ENCODE measurements around the gene RNF113B. TPM values are rescaled to one million over a fixed set of nuclear protein-coding genes. Genes with fewer than 3 reads are reported as not detected.

The RNF113B gene
- polyA plus RNA-seq, 1 donor (not counting 4 experiments of a cell fraction or from before 2014, with no cell fraction given): not detected

- Histone ChIP-seq H3K4me1 (ENCODE audit: control insufficient read depth, extremely low read depth, insufficient read depth, low read length) (peaks cover 20% of the 10 kb centered on the region), H4K20me1 (ENCODE audit: control insufficient read depth, extremely low read depth, insufficient read depth, low read length) (no peaks in the 10 kb centered on the region), H3K4me2 (ENCODE audit: control insufficient read depth, extremely low read depth, insufficient read depth, low read depth, low read length) (no peak overlapping the region), H3K27ac (ENCODE audit: control insufficient read depth, insufficient read depth, low read length) (no peak overlapping the region), H3K9ac (ENCODE audit: control insufficient read depth, extremely low read depth, insufficient read depth, low read length) (no peak overlapping the region), H3K79me2 (ENCODE audit: control insufficient read depth, insufficient read depth, low read length) (no peaks in the 10 kb centered on the region), H3K27me3 (ENCODE audit: control insufficient read depth, extremely low read depth, insufficient read depth, low read length) (no peaks in the 10 kb centered on the region), H3K36me3 (ENCODE audit: control insufficient read depth in 2 of 2, extremely low read depth in 1 of 2, insufficient read depth in 2 of 2, low read length in 2 of 2) (no peaks in the 10 kb centered on the region), H3K9me1 (ENCODE audit: control insufficient read depth, extremely low read depth, insufficient read depth, low read length) (no peaks in the 10 kb centered on the region), H2AFZ (ENCODE audit: control insufficient read depth, low read length) (no peak overlapping the region), H3K4me3 (ENCODE audit: control insufficient read depth in 2 of 3, extremely low read depth in 1 of 3, insufficient read depth in 2 of 3, low read depth in 1 of 3, low read length in 3 of 3) (no peak overlapping the region), H3K9me3 (ENCODE audit: control insufficient read depth, low read depth, low read length) (no peaks in the 10 kb centered on the region)
- TF ChIP-seq, protein P1, sequence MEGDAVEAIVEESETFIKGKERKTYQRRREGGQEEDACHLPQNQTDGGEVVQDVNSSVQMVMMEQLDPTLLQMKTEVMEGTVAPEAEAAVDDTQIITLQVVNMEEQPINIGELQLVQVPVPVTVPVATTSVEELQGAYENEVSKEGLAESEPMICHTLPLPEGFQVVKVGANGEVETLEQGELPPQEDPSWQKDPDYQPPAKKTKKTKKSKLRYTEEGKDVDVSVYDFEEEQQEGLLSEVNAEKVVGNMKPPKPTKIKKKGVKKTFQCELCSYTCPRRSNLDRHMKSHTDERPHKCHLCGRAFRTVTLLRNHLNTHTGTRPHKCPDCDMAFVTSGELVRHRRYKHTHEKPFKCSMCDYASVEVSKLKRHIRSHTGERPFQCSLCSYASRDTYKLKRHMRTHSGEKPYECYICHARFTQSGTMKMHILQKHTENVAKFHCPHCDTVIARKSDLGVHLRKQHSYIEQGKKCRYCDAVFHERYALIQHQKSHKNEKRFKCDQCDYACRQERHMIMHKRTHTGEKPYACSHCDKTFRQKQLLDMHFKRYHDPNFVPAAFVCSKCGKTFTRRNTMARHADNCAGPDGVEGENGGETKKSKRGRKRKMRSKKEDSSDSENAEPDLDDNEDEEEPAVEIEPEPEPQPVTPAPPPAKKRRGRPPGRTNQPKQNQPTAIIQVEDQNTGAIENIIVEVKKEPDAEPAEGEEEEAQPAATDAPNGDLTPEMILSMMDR (optimal IDR thresholded peaks at IDR 0.05 in 1 of 3, IDR thresholded peaks at IDR 0.05 in 1 of 3, conservative IDR thresholded peaks at IDR 0.05 in 1 of 3; ENCODE audit: extremely low read depth in 1 of 3, insufficient read depth in 2 of 3, low read length in 3 of 3): no peak
- TF ChIP-seq EZH2 (IDR thresholded peaks at IDR 0.05; ENCODE audit: low read length): no peak
- dilution Hi-C loops (cut with MboI; ENCODE audit: extremely low pct_ligation_motif_present, low sequenced_read_pairs): no loop called here
- DNase-seq (ENCODE audit: low read depth, low spot score) (no peak), FAIRE-seq (no peak)
Measured at GRCh38 chr13:98216135-98216565, 39.1 kb upstream of the RNF113B start.

- Histone ChIP-seq H3K9me1 (ENCODE audit: control insufficient read depth, extremely low read depth, insufficient read depth, low read length) (no peaks in the 10 kb centered on the region), H3K4me2 (ENCODE audit: control insufficient read depth, extremely low read depth, insufficient read depth, low read depth, low read length) (no peak overlapping the region), H3K4me3 (ENCODE audit: control insufficient read depth in 2 of 3, extremely low read depth in 1 of 3, insufficient read depth in 2 of 3, low read depth in 1 of 3, low read length in 3 of 3) (no peak overlapping the region), H3K27me3 (ENCODE audit: control insufficient read depth, extremely low read depth, insufficient read depth, low read length) (no peaks in the 10 kb centered on the region), H3K79me2 (ENCODE audit: control insufficient read depth, insufficient read depth, low read length) (no peaks in the 10 kb centered on the region), H3K36me3 (ENCODE audit: control insufficient read depth in 2 of 2, extremely low read depth in 1 of 2, insufficient read depth in 2 of 2, low read length in 2 of 2) (no peaks in the 10 kb centered on the region), H3K27ac (ENCODE audit: control insufficient read depth, insufficient read depth, low read length) (no peak overlapping the region), H2AFZ (ENCODE audit: control insufficient read depth, low read length) (no peak overlapping the region), H3K4me1 (ENCODE audit: control insufficient read depth, extremely low read depth, insufficient read depth, low read length) (peaks cover 20% of the 10 kb centered on the region), H3K9me3 (ENCODE audit: control insufficient read depth, low read depth, low read length) (no peaks in the 10 kb centered on the region), H4K20me1 (ENCODE audit: control insufficient read depth, extremely low read depth, insufficient read depth, low read length) (no peaks in the 10 kb centered on the region), H3K9ac (ENCODE audit: control insufficient read depth, extremely low read depth, insufficient read depth, low read length) (no peak overlapping the region)
- DNase-seq (ENCODE audit: low read depth, low spot score) (no peak), FAIRE-seq (no peak)
- TF ChIP-seq EZH2 (IDR thresholded peaks at IDR 0.05; ENCODE audit: low read length): no peak
- TF ChIP-seq, protein P1 (optimal IDR thresholded peaks at IDR 0.05 in 1 of 3, IDR thresholded peaks at IDR 0.05 in 1 of 3, conservative IDR thresholded peaks at IDR 0.05 in 1 of 3; ENCODE audit: extremely low read depth in 1 of 3, insufficient read depth in 2 of 3, low read length in 3 of 3): no peak
- dilution Hi-C loops (cut with MboI; ENCODE audit: extremely low pct_ligation_motif_present, low sequenced_read_pairs): no loop called here
Measured at GRCh38 chr13:98215508-98215907, 38.4 kb upstream of the RNF113B start.

All from keratinocyte (primary cell).